ENCODE results near the gene GAGE10. TPM values are rescaled to one million over a fixed set of nuclear protein-coding genes. Genes with fewer than 3 reads are reported as not detected.

GAGE10 gene
- total and polyA plus RNA-seq, 5 donors from 2014 or later = not detected

GRCh38 chrX:49277535-49277830 lies 26.0 kb upstream of the GAGE10 start:
- peaks cover 22 to 93% (median 57%) of the 10 kb centered on the region in 4 donors for H3K4me1 Mint-ChIP-seq
- Histone ChIP-seq H3K4me1 (ENCODE audit: control insufficient read depth, insufficient read depth, low read length, poor library complexity, severe bottlenecking) (peaks cover 84% of the 10 kb centered on the region), H3K27me3 (ENCODE audit: control insufficient read depth, insufficient read depth, low read length) (no peaks in the 10 kb centered on the region), H3K4me3 (ENCODE audit: low read depth, low read length) (peak overlapping the region; percentile 69), H3K9me3 (ENCODE audit: control insufficient read depth in 2 of 2, low read length in 2 of 2) (no peaks in the 10 kb centered on the region), H3K27ac (ENCODE audit: insufficient read depth, low read length, poor library complexity, severe bottlenecking) (peak overlapping the region; percentile 97), H3K36me3 (ENCODE audit: control insufficient read depth, insufficient read depth, low read length) (no peaks in the 10 kb centered on the region)
- DNase-seq (peak in 1 of 3 donors; percentile 81), ATAC-seq (ENCODE audit: low read depth in 2 of 2) (peak; percentile 54 to 57)
- no peaks in the 10 kb centered on the region for H3K27me3 Mint-ChIP-seq
- H3K9me3 Mint-ChIP-seq = no peaks in the 10 kb centered on the region
- H3K36me3 Mint-ChIP-seq = peaks cover 10% of the 10 kb centered on the region
- H3K27ac Mint-ChIP-seq = peak overlapping the region; percentile 90 to 100 (median 93)
- peak overlapping the region; percentile 61 to 91 (median 74) for H3K4me3 Mint-ChIP-seq

- DNase-seq (peak in 1 of 3 donors; percentile 54), ATAC-seq (ENCODE audit: low read depth in 2 of 2) (no peak)
- Mint-ChIP-seq H3K4me1 (peaks cover 22 to 94% (median 57%) of the 10 kb centered on the region in 4 donors), H3K36me3 (peaks cover 13% of the 10 kb centered on the region), H3K27ac (peak overlapping the region; percentile 90 to 100 (median 93)), H3K27me3 (no peaks in the 10 kb centered on the region), H3K9me3 (no peaks in the 10 kb centered on the region), H3K4me3 (peak overlapping the region; percentile 61 to 91 (median 74))
- peaks cover 82% of the 10 kb centered on the region for H3K4me1 ChIP-seq (ENCODE audit: control insufficient read depth, insufficient read depth, low read length, poor library complexity, severe bottlenecking)
- H3K27ac ChIP-seq (ENCODE audit: insufficient read depth, low read length, poor library complexity, severe bottlenecking) = peak overlapping the region; percentile 97
- peak overlapping the region; percentile 69 for H3K4me3 ChIP-seq (ENCODE audit: low read depth, low read length)
- no peaks in the 10 kb centered on the region for H3K27me3 ChIP-seq (ENCODE audit: control insufficient read depth, insufficient read depth, low read length)
- H3K9me3 ChIP-seq (ENCODE audit: control insufficient read depth in 2 of 2, low read length in 2 of 2) = no peaks in the 10 kb centered on the region
- H3K36me3 ChIP-seq (ENCODE audit: control insufficient read depth, insufficient read depth, low read length) = no peaks in the 10 kb centered on the region
Observed at GRCh38 chrX:49278081-49278480, 25.4 kb upstream of the GAGE10 start.

- peak overlapping the region; percentile 89 to 99 (median 92) for H3K27ac Mint-ChIP-seq
- DNase-seq (peak in 1 of 3 donors; percentile 42), ATAC-seq (ENCODE audit: low read depth in 2 of 2) (peak; percentile 17 to 20)
- Histone ChIP-seq H3K4me1 (ENCODE audit: control insufficient read depth, insufficient read depth, low read length, poor library complexity, severe bottlenecking) (peaks cover 50% of the 10 kb centered on the region), H3K27me3 (ENCODE audit: control insufficient read depth, insufficient read depth, low read length) (no peaks in the 10 kb centered on the region), H3K27ac (ENCODE audit: insufficient read depth, low read length, poor library complexity, severe bottlenecking) (peak overlapping the region; percentile 49), H3K4me3 (ENCODE audit: low read depth, low read length) (peak overlapping the region; percentile 19), H3K9me3 (ENCODE audit: control insufficient read depth in 2 of 2, low read length in 2 of 2) (no peaks in the 10 kb centered on the region), H3K36me3 (ENCODE audit: control insufficient read depth, insufficient read depth, low read length) (no peaks in the 10 kb centered on the region)
- peaks cover 16 to 66% (median 34%) of the 10 kb centered on the region in 4 donors for H3K4me1 Mint-ChIP-seq
- H3K36me3 Mint-ChIP-seq = peaks cover 5% of the 10 kb centered on the region
- no peaks in the 10 kb centered on the region for H3K9me3 Mint-ChIP-seq
- peak overlapping the region in 3 of 4 donors; percentile 73 for H3K4me3 Mint-ChIP-seq
- H3K27me3 Mint-ChIP-seq = no peaks in the 10 kb centered on the region
Observed at GRCh38 chrX:49282647-49283011, 20.8 kb upstream of the GAGE10 start.

- Histone ChIP-seq H3K27me3 (ENCODE audit: control insufficient read depth, insufficient read depth, low read length) (no peaks in the 10 kb centered on the region), H3K36me3 (ENCODE audit: control insufficient read depth, insufficient read depth, low read length) (no peaks in the 10 kb centered on the region), H3K27ac (ENCODE audit: insufficient read depth, low read length, poor library complexity, severe bottlenecking) (peak overlapping the region; percentile 49), H3K9me3 (ENCODE audit: control insufficient read depth in 2 of 2, low read length in 2 of 2) (no peaks in the 10 kb centered on the region), H3K4me1 (ENCODE audit: control insufficient read depth, insufficient read depth, low read length, poor library complexity, severe bottlenecking) (peaks cover 46% of the 10 kb centered on the region), H3K4me3 (ENCODE audit: low read depth, low read length) (no peak overlapping the region)
- DNase-seq = no peak
- no peak for ATAC-seq (ENCODE audit: low read depth in 2 of 2)
- H3K27me3 Mint-ChIP-seq = no peaks in the 10 kb centered on the region
- H3K4me3 Mint-ChIP-seq = no peak overlapping the region
- H3K36me3 Mint-ChIP-seq = peaks cover 5% of the 10 kb centered on the region
- H3K27ac Mint-ChIP-seq = peak overlapping the region in 1 of 3 donors; percentile 79
- H3K9me3 Mint-ChIP-seq = no peaks in the 10 kb centered on the region
- peaks cover 8 to 66% (median 31%) of the 10 kb centered on the region in 4 donors for H3K4me1 Mint-ChIP-seq
Observed at GRCh38 chrX:49284212-49284611, 19.2 kb upstream of the GAGE10 start.

GRCh38 chrX:49286136-49286535 lies 17.3 kb upstream of the GAGE10 start:
- H3K27me3 ChIP-seq (ENCODE audit: control insufficient read depth, insufficient read depth, low read length) = no peaks in the 10 kb centered on the region
- Mint-ChIP-seq H3K9me3 (no peaks in the 10 kb centered on the region), H3K36me3 (peaks cover 5% of the 10 kb centered on the region), H3K4me1 (peaks cover 11 to 65% (median 22%) of the 10 kb centered on the region in 4 donors), H3K27me3 (no peaks in the 10 kb centered on the region), H3K4me3 (no peak overlapping the region), H3K27ac (peak overlapping the region in 1 of 3 donors; percentile 79)
- DNase-seq (no peak), ATAC-seq (ENCODE audit: low read depth in 2 of 2) (no peak)
- H3K4me1 ChIP-seq (ENCODE audit: control insufficient read depth, insufficient read depth, low read length, poor library complexity, severe bottlenecking) = peaks cover 38% of the 10 kb centered on the region
- peak overlapping the region; percentile 14 for H3K27ac ChIP-seq (ENCODE audit: insufficient read depth, low read length, poor library complexity, severe bottlenecking)
- no peaks in the 10 kb centered on the region for H3K36me3 ChIP-seq (ENCODE audit: control insufficient read depth, insufficient read depth, low read length)
- H3K4me3 ChIP-seq (ENCODE audit: low read depth, low read length) = no peak overlapping the region
- H3K9me3 ChIP-seq (ENCODE audit: control insufficient read depth in 2 of 2, low read length in 2 of 2) = no peaks in the 10 kb centered on the region

GRCh38 chrX:49286581-49286980 lies 16.9 kb upstream of the GAGE10 start:
- DNase-seq (no peak), ATAC-seq (ENCODE audit: low read depth in 2 of 2) (no peak)
- peak overlapping the region in 1 of 3 donors; percentile 79 for H3K27ac Mint-ChIP-seq
- no peak overlapping the region for H3K4me3 ChIP-seq (ENCODE audit: low read depth, low read length)
- no peak overlapping the region for H3K27ac ChIP-seq (ENCODE audit: insufficient read depth, low read length, poor library complexity, severe bottlenecking)
- peaks cover 36% of the 10 kb centered on the region for H3K4me1 ChIP-seq (ENCODE audit: control insufficient read depth, insufficient read depth, low read length, poor library complexity, severe bottlenecking)
- no peaks in the 10 kb centered on the region for H3K27me3 ChIP-seq (ENCODE audit: control insufficient read depth, insufficient read depth, low read length)
- H3K36me3 ChIP-seq (ENCODE audit: control insufficient read depth, insufficient read depth, low read length) = no peaks in the 10 kb centered on the region
- H3K36me3 Mint-ChIP-seq = peaks cover 5% of the 10 kb centered on the region
- H3K4me3 Mint-ChIP-seq = no peak overlapping the region
- H3K9me3 ChIP-seq (ENCODE audit: control insufficient read depth in 2 of 2, low read length in 2 of 2) = no peaks in the 10 kb centered on the region
- H3K4me1 Mint-ChIP-seq = peaks cover 11 to 65% (median 21%) of the 10 kb centered on the region in 4 donors
- no peaks in the 10 kb centered on the region for H3K9me3 Mint-ChIP-seq
- no peaks in the 10 kb centered on the region for H3K27me3 Mint-ChIP-seq

- DNase-seq (peak in 1 of 3 donors; percentile 41), ATAC-seq (ENCODE audit: low read depth in 2 of 2) (peak in 1 of 2 donors; percentile 13)
- Histone ChIP-seq H3K4me1 (ENCODE audit: control insufficient read depth, insufficient read depth, low read length, poor library complexity, severe bottlenecking) (peaks cover 40% of the 10 kb centered on the region), H3K4me3 (ENCODE audit: low read depth, low read length) (peak overlapping the region; percentile 19), H3K27ac (ENCODE audit: insufficient read depth, low read length, poor library complexity, severe bottlenecking) (peak overlapping the region; percentile 47), H3K36me3 (ENCODE audit: control insufficient read depth, insufficient read depth, low read length) (no peaks in the 10 kb centered on the region), H3K27me3 (ENCODE audit: control insufficient read depth, insufficient read depth, low read length) (no peaks in the 10 kb centered on the region), H3K9me3 (ENCODE audit: control insufficient read depth in 2 of 2, low read length in 2 of 2) (no peaks in the 10 kb centered on the region)
- Mint-ChIP-seq H3K9me3 (no peaks in the 10 kb centered on the region), H3K27ac (peak overlapping the region; percentile 35 to 81 (median 36)), H3K4me3 (peak overlapping the region; percentile 7 to 78 (median 54)), H3K4me1 (peaks cover 5 to 64% (median 19%) of the 10 kb centered on the region in 4 donors), H3K27me3 (no peaks in the 10 kb centered on the region), H3K36me3 (peaks cover 1% of the 10 kb centered on the region)
Observed at GRCh38 chrX:49287665-49288064, 15.8 kb upstream of the GAGE10 start.

- no peak overlapping the region for H3K27ac ChIP-seq (ENCODE audit: insufficient read depth, low read length, poor library complexity, severe bottlenecking)
- H3K36me3 ChIP-seq (ENCODE audit: control insufficient read depth, insufficient read depth, low read length) = no peaks in the 10 kb centered on the region
- no peak overlapping the region for H3K4me3 ChIP-seq (ENCODE audit: low read depth, low read length)
- no peak for DNase-seq
- Mint-ChIP-seq H3K27ac (peak overlapping the region in 2 of 3 donors; percentile 81 to 84), H3K27me3 (no peaks in the 10 kb centered on the region), H3K4me1 (peaks cover 9 to 61% (median 16%) of the 10 kb centered on the region in 4 donors), H3K9me3 (no peaks in the 10 kb centered on the region), H3K4me3 (no peak overlapping the region), H3K36me3 (no peaks in the 10 kb centered on the region)
- no peaks in the 10 kb centered on the region for H3K27me3 ChIP-seq (ENCODE audit: control insufficient read depth, insufficient read depth, low read length)
- H3K9me3 ChIP-seq (ENCODE audit: control insufficient read depth in 2 of 2, low read length in 2 of 2) = no peaks in the 10 kb centered on the region
- peaks cover 32% of the 10 kb centered on the region for H3K4me1 ChIP-seq (ENCODE audit: control insufficient read depth, insufficient read depth, low read length, poor library complexity, severe bottlenecking)
- no peak for ATAC-seq (ENCODE audit: low read depth in 2 of 2)
Observed at GRCh38 chrX:49290215-49290614, 13.2 kb upstream of the GAGE10 start.
